NCI-H1048 (cell line): ENCODE results near the gene DYRK2.

Experiments
- DNase-seq: peaks from one replicate; lab custom pipeline; 2025; lab: John Stamatoyannopoulos, UW

Gene DYRK2

GRCh38 chr12:67646775-67647174, 1.8 kb upstream of the DYRK2 start:
- DNase-seq = no peak

- no peak for DNase-seq
Measured at GRCh38 chr12:67647181-67647798, 1.3 kb upstream of the DYRK2 start.

- DNase-seq = no peak
Measured at GRCh38 chr12:67647799-67648520, 585 bp upstream of the DYRK2 start.

GRCh38 chr12:67649261-67649569, 670 bp downstream of the DYRK2 start:
- DNase-seq = no peak

- DNase-seq = no peak
Measured at GRCh38 chr12:67649570-67650387, 1.2 kb downstream of the DYRK2 start.

- no peak for DNase-seq
Measured at GRCh38 chr12:67650388-67651131, 2.0 kb downstream of the DYRK2 start.

- no peak for DNase-seq
Measured at GRCh38 chr12:67651132-67651695, 2.7 kb downstream of the DYRK2 start.

GRCh38 chr12:67655829-67656228, 7.3 kb downstream of the DYRK2 start:
- DNase-seq = no peak

GRCh38 chr12:67656251-67656650, 7.7 kb downstream of the DYRK2 start:
- no peak for DNase-seq

- DNase-seq = no peak
Measured at GRCh38 chr12:67658486-67658885, 9.9 kb downstream of the DYRK2 start.

GRCh38 chr12:67659292-67659691, 10.7 kb downstream of the DYRK2 start:
- no peak for DNase-seq

GRCh38 chr12:67661311-67662021, 12.9 kb downstream of the DYRK2 start:
- DNase-seq = no peak

- no peak for DNase-seq
Measured at GRCh38 chr12:67662910-67663538, 14.5 kb downstream of the DYRK2 start.

- no peak for DNase-seq
Measured at GRCh38 chr12:67664171-67664570, 15.6 kb downstream of the DYRK2 start.

GRCh38 chr12:67665679-67666078, 17.1 kb downstream of the DYRK2 start:
- no peak for DNase-seq

GRCh38 chr12:67666605-67667004, 18.1 kb downstream of the DYRK2 start:
- DNase-seq = no peak

GRCh38 chr12:67667276-67668073, 18.9 kb downstream of the DYRK2 start:
- DNase-seq = no peak

- DNase-seq = no peak
Measured at GRCh38 chr12:67669217-67669933, 20.8 kb downstream of the DYRK2 start.

GRCh38 chr12:67669934-67670631, 21.5 kb downstream of the DYRK2 start:
- no peak for DNase-seq
